CD4-positive, CD25-positive, alpha-beta regulatory T cell (primary cell): ENCODE results near the gene HLCS. TPM values are rescaled to one million over a fixed set of nuclear protein-coding genes. Genes with fewer than 3 reads are reported as not detected.
"Not testable (repeated sequence)": the region's sequence is repeated elsewhere in the genome, so short reads cannot be mapped to it uniquely, and the experiment has no call there.

Experiments
- ATAC-seq, 2 donors: fragments of 150-1000 bp; cut with Tn5 transposase; one replicate each; pipeline ENCODE4 v1.10.0; 2021; ENCODE audit warnings: low read depth in 2 of 2, moderate number of reproducible peaks in 2 of 2, moderate library complexity in 1 of 2
- DNase-seq, 3 donors: peaks; one replicate each; pipeline versions ENCODE4 v3.0.0 to v3.0.0-alpha.2; 2012 to 2022; ENCODE audit warnings: mixed read lengths in 1 of 3
- H3K27ac ChIP-seq: one replicate; pipeline ENCODE4 v1.7.0; 2013; ENCODE audit warnings: mild to moderate bottlenecking, low read length; ENCODE audit not compliant: insufficient read depth, poor library complexity, severe bottlenecking
- H3K27me3 ChIP-seq: one replicate; pipeline ENCODE4 v1.7.0; 2013; ENCODE audit warnings: low read length; ENCODE audit not compliant: control insufficient read depth, insufficient read depth
- H3K36me3 ChIP-seq: one replicate; pipeline ENCODE4 v1.7.0; 2013; ENCODE audit warnings: mild to moderate bottlenecking, low read length, moderate library complexity; ENCODE audit not compliant: control insufficient read depth, insufficient read depth
- H3K4me1 ChIP-seq: 2 replicates; pipeline ENCODE4 v1.7.0; 2013; ENCODE audit warnings: mild to moderate bottlenecking, low read length; ENCODE audit not compliant: insufficient read depth, control insufficient read depth, poor library complexity, severe bottlenecking
- H3K4me3 ChIP-seq: one replicate; pipeline ENCODE4 v1.7.0; 2013; ENCODE audit warnings: low read depth, mild to moderate bottlenecking, low read length, moderate library complexity
- H3K9me3 ChIP-seq, 2 experiments: 1 replicate in 1 of 2; 2 replicates in 1 of 2; pipeline ENCODE4 v1.7.0; 2013; ENCODE audit warnings: low read length in 2 of 2, mild to moderate bottlenecking in 1 of 2, moderate library complexity in 1 of 2; ENCODE audit not compliant: control insufficient read depth in 2 of 2
- H3K27ac Mint-ChIP-seq, 3 donors: one replicate each; pipeline ENCODE4 v1.8.0; 2020 to 2022; ENCODE audit warnings: mild to moderate bottlenecking in 3 of 3, mixed read lengths in 3 of 3, moderate library complexity in 2 of 3
- H3K27me3 Mint-ChIP-seq: one replicate; pipeline ENCODE4 v1.8.0; 2022; ENCODE audit warnings: mild to moderate bottlenecking, mixed read lengths
- H3K36me3 Mint-ChIP-seq: one replicate; pipeline ENCODE4 v1.8.0; 2020; ENCODE audit warnings: mixed read lengths
- H3K4me1 Mint-ChIP-seq, 4 donors: one replicate each; pipeline ENCODE4 v1.8.0; 2020 to 2022; ENCODE audit warnings: mixed read lengths in 4 of 4, mild to moderate bottlenecking in 1 of 4
- H3K4me3 Mint-ChIP-seq, 4 donors: one replicate each; pipeline ENCODE4 v1.8.0; 2020 to 2022; ENCODE audit warnings: mild to moderate bottlenecking in 4 of 4, mixed read lengths in 4 of 4, moderate library complexity in 3 of 4
- H3K9me3 Mint-ChIP-seq, 7 donors: one replicate each; pipeline ENCODE4 v1.8.0; 2020 to 2022; ENCODE audit warnings: mixed read lengths in 7 of 7, mild to moderate bottlenecking in 3 of 7, moderate library complexity in 2 of 7
- polyA plus RNA-seq, 4 donors: library from polyadenylated mRNA; unstranded; fragments of 300-500 nt; fragmentation: Illumina TruSeq; gene quantifications; one replicate each; pipeline ENCODE4 v1.2.3, GENCODE V29; 2021
- total RNA-seq: library from RNA; stranded (reverse); gene quantifications from one replicate; pipeline ENCODE4 v1.2.3, GENCODE V29; 2022

The HLCS gene
- total and polyA plus RNA-seq, 5 donors from 2014 or later = 5.2 to 13.6 (median 11.0) TPM

DNA sequence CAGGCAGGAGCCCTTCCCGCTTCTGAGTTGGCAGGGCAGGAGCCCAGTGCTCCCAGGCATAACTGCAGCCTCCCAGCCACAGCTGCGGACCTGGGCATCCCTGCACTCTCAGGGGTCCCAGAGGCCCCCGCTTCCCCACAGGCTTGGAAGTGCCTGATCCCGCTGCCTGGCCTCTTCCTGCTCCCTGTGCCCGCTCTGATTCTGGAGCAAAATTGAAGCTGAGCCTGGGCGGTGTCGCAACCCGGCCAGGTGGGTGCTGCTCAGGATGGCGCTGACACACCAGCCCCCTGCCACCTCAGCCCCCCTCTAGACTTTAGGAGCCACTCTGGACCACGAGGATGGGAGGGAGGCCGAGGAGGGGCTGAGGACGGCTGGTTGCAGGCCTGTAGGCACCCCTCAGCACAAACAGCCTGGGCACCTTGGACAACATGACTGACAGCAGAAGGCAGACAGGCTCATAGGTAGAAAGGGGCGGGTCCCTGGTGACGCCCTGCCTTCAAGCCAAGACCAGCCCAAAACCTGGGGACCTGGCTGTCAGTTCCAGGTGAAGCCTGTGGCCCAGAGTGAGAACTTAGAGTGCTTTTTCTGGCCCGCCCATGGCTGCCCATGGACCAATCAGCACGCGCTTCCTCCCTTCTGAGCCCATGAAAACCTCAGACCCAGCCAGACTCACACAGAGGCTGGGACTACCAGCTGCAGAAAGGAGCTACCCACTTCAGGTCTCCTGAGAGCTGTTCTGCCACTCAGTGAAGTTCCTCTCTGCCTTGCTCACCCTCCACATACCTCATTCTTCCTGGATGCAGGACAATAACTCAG lies 7.2 kb downstream of the HLCS start:
- Mint-ChIP-seq H3K9me3 (peaks cover 0 to 2% (median 0%) of the 10 kb centered on the region in 7 donors), H3K27me3 (no peaks in the 10 kb centered on the region), H3K4me1 (peaks cover 0 to 4% (median 0%) of the 10 kb centered on the region in 4 donors), H3K36me3 (peaks cover 20% of the 10 kb centered on the region), H3K27ac (no peak overlapping the region), H3K4me3 (no peak overlapping the region)
- no peaks in the 10 kb centered on the region for H3K9me3 ChIP-seq
- peak in 1 of 3 donors; percentile 37 for DNase-seq
- H3K4me1 ChIP-seq = no peaks in the 10 kb centered on the region
- H3K4me3 ChIP-seq = no peak overlapping the region
- no peak for ATAC-seq
- no peaks in the 10 kb centered on the region for H3K27me3 ChIP-seq
- peaks cover 13% of the 10 kb centered on the region for H3K36me3 ChIP-seq
- no peak overlapping the region for H3K27ac ChIP-seq

DNA sequence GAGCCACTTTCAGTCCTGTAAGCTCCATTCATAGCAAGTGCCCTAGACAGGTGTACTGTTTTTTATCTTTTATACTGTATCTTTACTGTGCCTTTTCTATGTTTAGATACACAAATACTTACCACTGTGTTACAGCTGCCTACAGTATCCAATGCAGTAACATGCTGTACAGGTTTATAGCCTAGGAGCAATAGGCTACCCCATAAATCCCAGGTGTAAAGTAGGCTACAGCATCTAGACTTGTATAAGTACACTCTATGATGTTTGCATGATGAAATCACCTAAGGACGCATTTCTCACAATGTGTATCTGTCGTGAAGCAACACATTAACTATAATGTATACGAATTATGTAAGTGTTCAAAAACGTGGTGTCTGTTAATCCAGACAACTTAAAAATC lies 10.7 kb downstream of the HLCS start:
- no peaks in the 10 kb centered on the region for H3K27me3 ChIP-seq
- H3K36me3 Mint-ChIP-seq = peaks cover 19% of the 10 kb centered on the region
- no peak for ATAC-seq
- DNase-seq = no peak
- H3K4me3 Mint-ChIP-seq = no peak overlapping the region
- peaks cover 8% of the 10 kb centered on the region for H3K36me3 ChIP-seq
- H3K27me3 Mint-ChIP-seq = no peaks in the 10 kb centered on the region
- H3K4me1 ChIP-seq = no peaks in the 10 kb centered on the region
- no peaks in the 10 kb centered on the region for H3K9me3 ChIP-seq
- H3K4me1 Mint-ChIP-seq = peaks cover 0 to 7% (median 0%) of the 10 kb centered on the region in 4 donors
- no peak overlapping the region for H3K27ac ChIP-seq
- no peaks in the 10 kb centered on the region for H3K9me3 Mint-ChIP-seq
- no peak overlapping the region for H3K27ac Mint-ChIP-seq
- H3K4me3 ChIP-seq = no peak overlapping the region

DNA sequence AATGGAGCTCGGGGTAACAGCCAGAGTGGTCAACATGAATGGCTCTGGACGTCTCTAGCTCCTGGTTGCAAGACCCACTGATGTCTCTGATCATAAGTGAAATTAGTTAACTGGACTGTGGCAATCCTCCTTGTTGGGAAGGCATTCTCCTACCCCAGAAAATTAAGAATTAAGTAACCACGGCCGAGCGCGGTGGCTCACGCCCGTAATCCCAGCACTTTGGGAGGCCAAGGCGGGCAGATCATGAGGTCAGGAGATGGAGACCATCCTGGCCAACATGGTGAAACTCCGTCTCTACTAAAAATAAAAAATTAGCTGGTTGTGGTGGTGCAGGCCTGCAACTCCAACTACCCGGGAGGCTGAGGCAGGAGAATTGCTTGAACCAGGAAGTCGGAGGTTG lies 14.1 kb downstream of the HLCS start:
- peaks cover 14% of the 10 kb centered on the region for H3K36me3 ChIP-seq
- DNase-seq, H3K4me1 Mint-ChIP-seq, H3K27ac ChIP-seq, H3K27ac Mint-ChIP-seq, H3K9me3 Mint-ChIP-seq, ATAC-seq, H3K27me3 ChIP-seq, H3K27me3 Mint-ChIP-seq, H3K4me1 ChIP-seq, H3K4me3 Mint-ChIP-seq, H3K4me3 ChIP-seq, H3K9me3 ChIP-seq: not testable (repeated sequence)
- H3K36me3 Mint-ChIP-seq = peaks cover 28% of the 10 kb centered on the region

DNA sequence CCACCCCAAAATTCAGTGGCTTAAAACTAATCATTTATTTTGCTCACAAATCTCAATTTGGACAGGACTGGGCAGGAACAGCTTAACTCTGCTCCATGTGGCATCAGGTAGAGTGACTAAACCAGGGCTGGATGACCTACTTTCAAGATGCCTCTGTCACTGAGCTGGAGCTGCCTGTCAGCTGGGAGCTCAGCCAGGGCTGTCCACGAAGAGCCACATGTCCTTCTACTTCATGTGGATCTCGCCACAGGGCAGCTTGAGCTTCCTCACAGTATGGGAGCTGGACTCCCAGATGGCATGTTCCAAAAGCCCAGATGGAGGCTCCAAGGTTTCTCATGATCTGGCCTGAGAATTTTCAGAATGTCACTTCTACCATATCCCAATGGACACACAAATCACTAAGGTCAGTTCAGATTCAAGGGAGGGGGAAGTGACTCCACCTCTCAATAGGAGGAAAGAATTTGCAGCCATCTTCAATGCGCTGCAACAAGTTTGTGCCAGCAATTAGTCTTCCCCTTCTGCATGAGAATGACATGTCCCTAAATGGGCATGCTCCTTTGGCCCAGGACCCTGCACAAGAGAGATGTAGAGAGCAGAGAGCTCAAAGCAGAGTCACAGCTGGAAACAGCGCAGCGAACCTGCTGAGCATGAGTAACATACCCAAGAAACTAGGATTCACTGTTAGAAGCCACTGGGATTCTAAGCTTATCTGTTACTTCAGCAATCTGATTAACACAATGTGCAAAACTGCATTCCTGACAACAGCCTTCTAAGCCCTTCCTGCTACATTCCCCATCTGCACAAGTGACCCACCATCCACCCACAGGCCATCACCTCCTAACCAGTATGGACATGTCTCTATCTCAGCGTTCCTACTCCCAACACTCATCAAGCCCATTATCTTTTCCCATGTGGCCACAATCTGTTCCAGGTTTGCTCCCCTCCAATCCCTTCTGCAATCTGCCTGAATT lies 17.0 kb downstream of the HLCS start:
- Mint-ChIP-seq H3K27ac (no peak overlapping the region), H3K9me3 (peaks cover 0 to 1% (median 0%) of the 10 kb centered on the region in 7 donors), H3K4me1 (peaks cover 0 to 5% (median 4%) of the 10 kb centered on the region in 4 donors), H3K36me3 (peaks cover 39% of the 10 kb centered on the region), H3K27me3 (no peaks in the 10 kb centered on the region), H3K4me3 (no peak overlapping the region)
- Histone ChIP-seq H3K27me3 (no peaks in the 10 kb centered on the region), H3K4me1 (no peaks in the 10 kb centered on the region), H3K9me3 (no peaks in the 10 kb centered on the region), H3K36me3 (peaks cover 8% of the 10 kb centered on the region), H3K4me3 (no peak overlapping the region), H3K27ac (no peak overlapping the region)
- DNase-seq (no peak), ATAC-seq (no peak)

DNA sequence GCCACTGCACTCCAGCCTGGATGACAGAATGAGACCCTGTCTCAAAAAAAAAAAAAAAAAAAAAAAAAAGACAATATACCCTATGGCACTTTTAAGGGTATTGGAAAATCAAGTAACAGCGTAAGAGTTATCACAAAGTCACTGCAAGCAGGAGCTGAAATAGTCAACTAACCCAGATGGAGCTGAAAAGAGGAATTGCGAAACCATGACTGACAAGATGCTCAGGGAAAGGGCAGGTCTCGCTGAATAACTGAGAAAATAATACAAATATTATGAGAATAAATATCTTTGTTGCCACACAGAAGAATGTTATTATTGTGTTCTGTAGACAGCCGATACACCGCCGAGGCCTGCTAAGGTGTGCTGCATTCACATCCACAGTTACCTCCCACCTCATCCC lies 17.8 kb downstream of the HLCS start:
- Histone ChIP-seq H3K9me3 (no peaks in the 10 kb centered on the region), H3K27me3 (no peaks in the 10 kb centered on the region), H3K4me1 (no peaks in the 10 kb centered on the region), H3K27ac (no peak overlapping the region), H3K36me3 (peaks cover 8% of the 10 kb centered on the region), H3K4me3 (no peak overlapping the region)
- H3K4me1 Mint-ChIP-seq = peaks cover 0 to 5% (median 4%) of the 10 kb centered on the region in 4 donors
- no peaks in the 10 kb centered on the region for H3K27me3 Mint-ChIP-seq
- H3K27ac Mint-ChIP-seq = no peak overlapping the region
- H3K4me3 Mint-ChIP-seq = no peak overlapping the region
- peaks cover 39% of the 10 kb centered on the region for H3K36me3 Mint-ChIP-seq
- ATAC-seq (no peak), DNase-seq (no peak)
- H3K9me3 Mint-ChIP-seq = peaks cover 0 to 1% (median 0%) of the 10 kb centered on the region in 7 donors

DNA sequence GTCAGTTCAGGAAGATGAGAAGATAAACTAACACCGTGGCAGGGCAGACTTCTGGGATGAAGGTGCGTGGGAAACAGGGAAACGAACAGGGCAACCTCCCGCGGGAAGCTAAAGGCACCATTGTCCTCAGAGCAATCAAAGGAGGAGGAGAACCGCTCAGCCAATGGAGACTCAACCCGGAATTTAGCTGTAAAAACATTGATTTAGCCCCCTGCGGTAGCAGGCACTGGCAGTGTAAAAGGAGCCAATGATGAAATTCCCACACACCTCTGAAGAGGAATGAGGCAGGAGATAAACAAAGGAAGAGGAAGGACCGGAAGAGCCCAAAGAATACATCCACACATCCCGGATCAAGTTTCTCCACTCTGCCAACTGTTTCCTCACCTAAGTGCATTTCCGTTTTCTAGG lies 19.5 kb downstream of the HLCS start:
- H3K27ac ChIP-seq = no peak overlapping the region
- no peak overlapping the region for H3K4me3 ChIP-seq
- Mint-ChIP-seq H3K36me3 (peaks cover 48% of the 10 kb centered on the region), H3K9me3 (peaks cover 0 to 1% (median 0%) of the 10 kb centered on the region in 7 donors), H3K4me3 (no peak overlapping the region), H3K27ac (peak overlapping the region in 1 of 3 donors; percentile 63), H3K4me1 (peaks cover 0 to 7% (median 5%) of the 10 kb centered on the region in 4 donors), H3K27me3 (no peaks in the 10 kb centered on the region)
- DNase-seq = no peak
- no peak for ATAC-seq
- peaks cover 8% of the 10 kb centered on the region for H3K36me3 ChIP-seq
- H3K9me3 ChIP-seq = no peaks in the 10 kb centered on the region
- no peaks in the 10 kb centered on the region for H3K4me1 ChIP-seq
- no peaks in the 10 kb centered on the region for H3K27me3 ChIP-seq

DNA sequence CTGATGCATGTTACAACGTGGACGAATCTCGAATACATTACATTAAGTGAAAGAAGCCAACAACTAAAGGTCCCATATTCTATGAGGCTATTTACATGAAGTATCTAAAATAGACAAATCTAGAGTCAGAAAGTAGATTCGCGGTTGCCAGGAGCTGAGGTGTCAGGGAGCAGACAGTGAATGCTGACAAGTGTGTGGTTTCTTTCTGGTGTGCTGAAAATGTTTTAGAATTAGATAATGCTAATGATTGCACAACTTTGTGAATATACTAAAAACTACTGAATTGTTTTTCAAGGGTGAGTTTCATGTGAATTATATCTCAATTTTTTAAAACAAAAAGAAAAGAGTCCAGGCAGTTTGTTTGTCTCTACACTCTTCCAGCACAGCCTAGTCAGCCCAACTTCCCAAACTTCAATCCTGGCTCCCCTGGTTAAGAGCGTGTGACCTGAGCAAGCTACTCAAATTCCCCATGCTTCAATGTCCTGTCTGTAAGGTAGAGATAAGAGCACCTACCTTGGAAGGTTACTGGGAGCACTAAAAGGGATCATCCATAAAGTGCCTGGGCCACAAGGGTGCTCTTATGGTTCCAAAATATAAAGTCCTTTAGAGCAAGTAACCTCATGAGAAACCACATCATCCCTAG lies 20.9 kb downstream of the HLCS start:
- no peaks in the 10 kb centered on the region for H3K4me1 ChIP-seq
- Mint-ChIP-seq H3K9me3 (peaks cover 0 to 1% (median 0%) of the 10 kb centered on the region in 7 donors), H3K27me3 (no peaks in the 10 kb centered on the region), H3K36me3 (peaks cover 46% of the 10 kb centered on the region), H3K4me1 (peaks cover 0 to 5% (median 4%) of the 10 kb centered on the region in 4 donors), H3K27ac (no peak overlapping the region), H3K4me3 (no peak overlapping the region)
- H3K9me3 ChIP-seq = no peaks in the 10 kb centered on the region
- H3K27ac ChIP-seq = no peak overlapping the region
- no peak overlapping the region for H3K4me3 ChIP-seq
- peaks cover 8% of the 10 kb centered on the region for H3K36me3 ChIP-seq
- no peaks in the 10 kb centered on the region for H3K27me3 ChIP-seq
- ATAC-seq = no peak
- no peak for DNase-seq
